Measurements from ENCODE around the gene ADAMTS6. TPM values are rescaled to one million over a fixed set of nuclear protein-coding genes. Genes with fewer than 3 reads are reported as not detected.

The ADAMTS6 gene
- total and polyA plus RNA-seq, 5 donors from 2014 or later, result 0.03 to 1.5 (median 0.14) TPM; not detected in 1

- peaks cover under 1% of the 10 kb centered on the region for H3K4me1 ChIP-seq (ENCODE audit: control insufficient read depth, insufficient read depth, low read length, poor library complexity, severe bottlenecking)
- DNase-seq (no peak), ATAC-seq (ENCODE audit: low read depth in 2 of 2) (no peak)
- H3K27ac ChIP-seq (ENCODE audit: insufficient read depth, low read length, poor library complexity, severe bottlenecking), result no peak overlapping the region
- Mint-ChIP-seq H3K36me3 (no peaks in the 10 kb centered on the region), H3K4me3 (no peak overlapping the region), H3K27me3 (peaks cover 6% of the 10 kb centered on the region), H3K4me1 (peaks cover 6 to 13% (median 10%) of the 10 kb centered on the region in 4 donors), H3K27ac (no peak overlapping the region), H3K9me3 (peaks cover 0 to 1% (median 0%) of the 10 kb centered on the region in 7 donors)
- no peaks in the 10 kb centered on the region for H3K27me3 ChIP-seq (ENCODE audit: control insufficient read depth, insufficient read depth, low read length)
- no peaks in the 10 kb centered on the region for H3K9me3 ChIP-seq (ENCODE audit: control insufficient read depth in 2 of 2, low read length in 2 of 2)
- H3K4me3 ChIP-seq (ENCODE audit: low read depth, low read length), result no peak overlapping the region
- no peaks in the 10 kb centered on the region for H3K36me3 ChIP-seq (ENCODE audit: control insufficient read depth, insufficient read depth, low read length)
Measured at GRCh38 chr5:65108786-65109743, 372.7 kb downstream of the ADAMTS6 start.

- Mint-ChIP-seq H3K9me3 (peaks cover 0 to 3% (median 0%) of the 10 kb centered on the region in 7 donors), H3K27me3 (no peaks in the 10 kb centered on the region), H3K4me3 (peak overlapping the region in 3 of 4 donors; percentile 18 to 73 (median 69)), H3K27ac (peak overlapping the region in 1 of 3 donors; percentile 78), H3K36me3 (no peaks in the 10 kb centered on the region), H3K4me1 (peaks cover 14 to 32% (median 20%) of the 10 kb centered on the region in 4 donors)
- Histone ChIP-seq H3K27me3 (ENCODE audit: control insufficient read depth, insufficient read depth, low read length) (no peaks in the 10 kb centered on the region), H3K4me3 (ENCODE audit: low read depth, low read length) (no peak overlapping the region), H3K27ac (ENCODE audit: insufficient read depth, low read length, poor library complexity, severe bottlenecking) (no peak overlapping the region), H3K36me3 (ENCODE audit: control insufficient read depth, insufficient read depth, low read length) (no peaks in the 10 kb centered on the region), H3K9me3 (ENCODE audit: control insufficient read depth in 2 of 2, low read length in 2 of 2) (no peaks in the 10 kb centered on the region), H3K4me1 (ENCODE audit: control insufficient read depth, insufficient read depth, low read length, poor library complexity, severe bottlenecking) (peaks cover 12% of the 10 kb centered on the region)
- DNase-seq (peak in 1 of 3 donors; percentile 49), ATAC-seq (ENCODE audit: low read depth in 2 of 2) (no peak)
Measured at GRCh38 chr5:65105301-65105700, 376.4 kb downstream of the ADAMTS6 start.

GRCh38 chr5:65104831-65105230, 376.9 kb downstream of the ADAMTS6 start:
- H3K4me1 Mint-ChIP-seq, result peaks cover 14 to 32% (median 20%) of the 10 kb centered on the region in 4 donors

GRCh38 chr5:65103756-65104440, 377.8 kb downstream of the ADAMTS6 start:
- Histone ChIP-seq H3K4me1 (ENCODE audit: control insufficient read depth, insufficient read depth, low read length, poor library complexity, severe bottlenecking) (peaks cover 12% of the 10 kb centered on the region), H3K27me3 (ENCODE audit: control insufficient read depth, insufficient read depth, low read length) (no peaks in the 10 kb centered on the region), H3K36me3 (ENCODE audit: control insufficient read depth, insufficient read depth, low read length) (no peaks in the 10 kb centered on the region), H3K27ac (ENCODE audit: insufficient read depth, low read length, poor library complexity, severe bottlenecking) (no peak overlapping the region), H3K9me3 (ENCODE audit: control insufficient read depth in 2 of 2, low read length in 2 of 2) (no peaks in the 10 kb centered on the region), H3K4me3 (ENCODE audit: low read depth, low read length) (peak overlapping the region; percentile 75)
- Mint-ChIP-seq H3K27ac (peak overlapping the region; percentile 70 to 84 (median 77)), H3K27me3 (no peaks in the 10 kb centered on the region), H3K36me3 (no peaks in the 10 kb centered on the region), H3K4me1 (peaks cover 14 to 32% (median 20%) of the 10 kb centered on the region in 4 donors), H3K4me3 (peak overlapping the region; percentile 62 to 89 (median 82)), H3K9me3 (peaks cover 0 to 3% (median 0%) of the 10 kb centered on the region in 7 donors)
- ATAC-seq (ENCODE audit: low read depth in 2 of 2) (no peak), DNase-seq (no peak)

More at GRCh38 chr5:65104831-65105230, 376.9 kb downstream of the ADAMTS6 start:
- DNase-seq, result no peak
- no peak for ATAC-seq (ENCODE audit: low read depth in 2 of 2)
- Histone ChIP-seq H3K9me3 (ENCODE audit: control insufficient read depth in 2 of 2, low read length in 2 of 2) (no peaks in the 10 kb centered on the region), H3K4me3 (ENCODE audit: low read depth, low read length) (no peak overlapping the region), H3K36me3 (ENCODE audit: control insufficient read depth, insufficient read depth, low read length) (no peaks in the 10 kb centered on the region), H3K27me3 (ENCODE audit: control insufficient read depth, insufficient read depth, low read length) (no peaks in the 10 kb centered on the region), H3K4me1 (ENCODE audit: control insufficient read depth, insufficient read depth, low read length, poor library complexity, severe bottlenecking) (peaks cover 12% of the 10 kb centered on the region), H3K27ac (ENCODE audit: insufficient read depth, low read length, poor library complexity, severe bottlenecking) (no peak overlapping the region)
- peak overlapping the region; percentile 3 to 73 (median 51) for H3K4me3 Mint-ChIP-seq
- no peaks in the 10 kb centered on the region for H3K27me3 Mint-ChIP-seq
- H3K36me3 Mint-ChIP-seq, result no peaks in the 10 kb centered on the region
- peaks cover 0 to 3% (median 0%) of the 10 kb centered on the region in 7 donors for H3K9me3 Mint-ChIP-seq
- H3K27ac Mint-ChIP-seq, result peak overlapping the region in 1 of 3 donors; percentile 78

- Histone ChIP-seq H3K27ac (ENCODE audit: insufficient read depth, low read length, poor library complexity, severe bottlenecking) (peak overlapping the region; percentile 55), H3K4me1 (ENCODE audit: control insufficient read depth, insufficient read depth, low read length, poor library complexity, severe bottlenecking) (peaks cover 12% of the 10 kb centered on the region), H3K27me3 (ENCODE audit: control insufficient read depth, insufficient read depth, low read length) (no peaks in the 10 kb centered on the region), H3K36me3 (ENCODE audit: control insufficient read depth, insufficient read depth, low read length) (no peaks in the 10 kb centered on the region), H3K9me3 (ENCODE audit: control insufficient read depth in 2 of 2, low read length in 2 of 2) (no peaks in the 10 kb centered on the region), H3K4me3 (ENCODE audit: low read depth, low read length) (peak overlapping the region; percentile 75)
- H3K27ac Mint-ChIP-seq, result peak overlapping the region; percentile 84 to 93 (median 87)
- peaks cover 14 to 32% (median 20%) of the 10 kb centered on the region in 4 donors for H3K4me1 Mint-ChIP-seq
- H3K27me3 Mint-ChIP-seq, result no peaks in the 10 kb centered on the region
- ATAC-seq (ENCODE audit: low read depth in 2 of 2) (peak; percentile 65 to 66), DNase-seq (peak; percentile 19 to 46 (median 42))
- H3K4me3 Mint-ChIP-seq, result peak overlapping the region; percentile 85 to 89 (median 86)
- H3K36me3 Mint-ChIP-seq, result no peaks in the 10 kb centered on the region
- H3K9me3 Mint-ChIP-seq, result peaks cover 0 to 2% (median 0%) of the 10 kb centered on the region in 7 donors
Measured at GRCh38 chr5:65102976-65103711, 378.6 kb downstream of the ADAMTS6 start.

- peak in 1 of 3 donors; percentile 22 for DNase-seq
- Mint-ChIP-seq H3K27me3 (no peaks in the 10 kb centered on the region), H3K4me1 (peaks cover 14 to 32% (median 20%) of the 10 kb centered on the region in 4 donors), H3K9me3 (peaks cover 0 to 2% (median 0%) of the 10 kb centered on the region in 7 donors), H3K27ac (peak overlapping the region in 2 of 3 donors; percentile 87 to 93), H3K36me3 (no peaks in the 10 kb centered on the region), H3K4me3 (peak overlapping the region; percentile 65 to 86 (median 86))
- Histone ChIP-seq H3K27me3 (ENCODE audit: control insufficient read depth, insufficient read depth, low read length) (no peaks in the 10 kb centered on the region), H3K4me1 (ENCODE audit: control insufficient read depth, insufficient read depth, low read length, poor library complexity, severe bottlenecking) (peaks cover 12% of the 10 kb centered on the region), H3K9me3 (ENCODE audit: control insufficient read depth in 2 of 2, low read length in 2 of 2) (no peaks in the 10 kb centered on the region), H3K4me3 (ENCODE audit: low read depth, low read length) (no peak overlapping the region), H3K36me3 (ENCODE audit: control insufficient read depth, insufficient read depth, low read length) (no peaks in the 10 kb centered on the region), H3K27ac (ENCODE audit: insufficient read depth, low read length, poor library complexity, severe bottlenecking) (no peak overlapping the region)
- ATAC-seq (ENCODE audit: low read depth in 2 of 2), result no peak
Measured at GRCh38 chr5:65102371-65102975, 379.2 kb downstream of the ADAMTS6 start.

All from CD4-positive, CD25-positive, alpha-beta regulatory T cell (primary cell).